Measurements from ENCODE around the gene RYK. TPM values are rescaled to one million over a fixed set of nuclear protein-coding genes. Genes with fewer than 3 reads are reported as not detected.

RYK gene
- total RNA-seq, 1 donor from 2014 or later: 57.1 TPM

DNA sequence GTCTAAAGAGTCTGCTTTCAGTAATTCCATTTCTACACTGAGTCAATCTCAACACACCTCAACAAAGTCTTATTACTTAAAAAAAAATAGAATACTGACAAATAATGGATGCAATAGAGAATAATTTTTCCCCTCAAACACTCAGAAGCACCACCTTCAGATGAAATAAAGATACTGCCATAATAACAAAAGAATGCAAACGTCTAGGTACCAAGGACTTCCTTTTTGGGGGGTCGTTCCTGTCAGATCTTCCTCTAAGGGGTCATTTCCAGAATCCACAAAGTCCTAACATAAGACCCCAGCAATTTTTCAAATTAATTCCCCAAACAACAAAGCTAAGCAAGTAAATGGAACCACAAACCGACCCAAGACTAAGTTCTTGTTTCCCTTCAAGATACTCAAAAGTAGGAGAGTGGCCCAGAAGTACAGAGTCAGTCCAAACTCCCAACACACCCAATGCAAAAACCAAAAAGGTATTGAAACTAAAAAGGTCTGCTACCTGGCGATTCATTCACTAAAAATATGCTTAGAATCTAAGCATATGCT is 1.3 kb downstream of the RYK start:
- no peaks in the 10 kb centered on the region for H3K27me3 Mint-ChIP-seq (ENCODE audit: low read depth, unreplicated experiment)
- Histone ChIP-seq H4K20me1 (ENCODE audit: insufficient read depth, low read length) (peaks cover 55% of the 10 kb centered on the region), H2AFZ (ENCODE audit: low read depth, low read length) (no peak overlapping the region), H3K27ac (ENCODE audit: low read depth, low read length) (peak overlapping the region; percentile 74), H3K36me3 (ENCODE audit: insufficient read depth, low read length) (no peaks in the 10 kb centered on the region), H3K9me3 (ENCODE audit: insufficient read depth, low read depth, low read length) (no peaks in the 10 kb centered on the region), H3K27me3 (ENCODE audit: insufficient read depth, low read length) (no peaks in the 10 kb centered on the region), H3K4me2 (ENCODE audit: low read length) (peak overlapping the region; percentile 87), H3K4me1 (ENCODE audit: insufficient read depth, low read length) (peaks cover 6% of the 10 kb centered on the region), H3K4me3 (ENCODE audit: insufficient read depth, low read depth, low read length) (peak overlapping the region; percentile 92), H3K79me2 (ENCODE audit: insufficient read depth, low read length) (peaks cover 63% of the 10 kb centered on the region), H3K9ac (ENCODE audit: low read length) (peak overlapping the region; percentile 92)
- H3K27ac Mint-ChIP-seq (ENCODE audit: unreplicated experiment): peak overlapping the region; percentile 76
- TF ChIP-seq EZH2 (IDR thresholded peaks at IDR 0.05; ENCODE audit: insufficient read depth, low read length): no peak
- TF ChIP-seq, protein P1, sequence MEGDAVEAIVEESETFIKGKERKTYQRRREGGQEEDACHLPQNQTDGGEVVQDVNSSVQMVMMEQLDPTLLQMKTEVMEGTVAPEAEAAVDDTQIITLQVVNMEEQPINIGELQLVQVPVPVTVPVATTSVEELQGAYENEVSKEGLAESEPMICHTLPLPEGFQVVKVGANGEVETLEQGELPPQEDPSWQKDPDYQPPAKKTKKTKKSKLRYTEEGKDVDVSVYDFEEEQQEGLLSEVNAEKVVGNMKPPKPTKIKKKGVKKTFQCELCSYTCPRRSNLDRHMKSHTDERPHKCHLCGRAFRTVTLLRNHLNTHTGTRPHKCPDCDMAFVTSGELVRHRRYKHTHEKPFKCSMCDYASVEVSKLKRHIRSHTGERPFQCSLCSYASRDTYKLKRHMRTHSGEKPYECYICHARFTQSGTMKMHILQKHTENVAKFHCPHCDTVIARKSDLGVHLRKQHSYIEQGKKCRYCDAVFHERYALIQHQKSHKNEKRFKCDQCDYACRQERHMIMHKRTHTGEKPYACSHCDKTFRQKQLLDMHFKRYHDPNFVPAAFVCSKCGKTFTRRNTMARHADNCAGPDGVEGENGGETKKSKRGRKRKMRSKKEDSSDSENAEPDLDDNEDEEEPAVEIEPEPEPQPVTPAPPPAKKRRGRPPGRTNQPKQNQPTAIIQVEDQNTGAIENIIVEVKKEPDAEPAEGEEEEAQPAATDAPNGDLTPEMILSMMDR (IDR thresholded peaks at IDR 0.05; ENCODE audit: insufficient read depth, low read depth, low read length): no peak
- H3K4me1 Mint-ChIP-seq (ENCODE audit: low read depth, unreplicated experiment): peaks cover 38% of the 10 kb centered on the region
- DNase-seq (ENCODE audit: low read depth) (no peak), FAIRE-seq (no peak)
- H3K4me3 Mint-ChIP-seq (ENCODE audit: unreplicated experiment): peak overlapping the region; percentile 87
- peaks cover 5% of the 10 kb centered on the region for H3K36me3 Mint-ChIP-seq (ENCODE audit: low read depth, unreplicated experiment)
- H3K9me3 Mint-ChIP-seq (ENCODE audit: unreplicated experiment): no peaks in the 10 kb centered on the region

DNA sequence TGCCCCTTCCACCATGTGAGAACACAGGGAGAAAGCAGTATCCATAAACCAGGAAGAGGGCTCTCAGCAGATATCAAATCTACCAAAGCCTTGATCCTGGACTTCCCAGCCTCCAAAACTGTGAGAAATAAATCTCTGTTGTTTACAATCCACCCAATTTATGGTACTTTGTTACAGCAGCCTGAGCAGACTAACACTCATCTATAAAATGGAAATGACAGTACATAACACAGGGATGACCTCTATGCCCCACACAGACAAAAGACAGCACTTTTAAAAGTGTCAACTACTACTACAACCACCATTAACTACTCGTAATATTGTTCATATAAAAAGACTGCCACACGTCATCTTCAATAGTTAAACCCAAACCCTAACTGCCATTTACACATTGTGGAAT is 5.7 kb downstream of the RYK start:
- Mint-ChIP-seq H3K4me1 (ENCODE audit: low read depth, unreplicated experiment) (peaks cover 38% of the 10 kb centered on the region), H3K9me3 (ENCODE audit: unreplicated experiment) (no peaks in the 10 kb centered on the region), H3K27me3 (ENCODE audit: low read depth, unreplicated experiment) (no peaks in the 10 kb centered on the region), H3K4me3 (ENCODE audit: unreplicated experiment) (peak overlapping the region; percentile 2), H3K36me3 (ENCODE audit: low read depth, unreplicated experiment) (peaks cover 5% of the 10 kb centered on the region), H3K27ac (ENCODE audit: unreplicated experiment) (no peak overlapping the region)
- Histone ChIP-seq H3K36me3 (ENCODE audit: insufficient read depth, low read length) (no peaks in the 10 kb centered on the region), H3K27me3 (ENCODE audit: insufficient read depth, low read length) (no peaks in the 10 kb centered on the region), H2AFZ (ENCODE audit: low read depth, low read length) (no peak overlapping the region), H3K9me3 (ENCODE audit: insufficient read depth, low read depth, low read length) (no peaks in the 10 kb centered on the region), H3K27ac (ENCODE audit: low read depth, low read length) (no peak overlapping the region), H3K4me1 (ENCODE audit: insufficient read depth, low read length) (peaks cover 25% of the 10 kb centered on the region), H3K79me2 (ENCODE audit: insufficient read depth, low read length) (peaks cover 100% of the 10 kb centered on the region), H3K4me2 (ENCODE audit: low read length) (no peak overlapping the region), H3K9ac (ENCODE audit: low read length) (no peak overlapping the region), H3K4me3 (ENCODE audit: insufficient read depth, low read depth, low read length) (no peak overlapping the region), H4K20me1 (ENCODE audit: insufficient read depth, low read length) (peaks cover 94% of the 10 kb centered on the region)
- DNase-seq (ENCODE audit: low read depth): no peak
- no peak for FAIRE-seq
- TF ChIP-seq EZH2 (IDR thresholded peaks at IDR 0.05; ENCODE audit: insufficient read depth, low read length): no peak
- TF ChIP-seq, protein P1 (IDR thresholded peaks at IDR 0.05; ENCODE audit: insufficient read depth, low read depth, low read length): no peak
